Colon (tissue), 2 donors: Measurements from ENCODE around the gene ARMH3.
A peak's percentile ranks its signal among the peaks of the same experiment; 100 is the strongest.
"Not testable (repeated sequence)": the region's sequence is repeated elsewhere in the genome, so short reads cannot be mapped to it uniquely, and the experiment has no call there.

Experiments
- FAIRE-seq: peaks from 2 replicates; lab custom pipeline; 2012; peaks lifted over from hg19 to GRCh38; lab: Jason Lieb, UNC
- donor health status: control.
- donor health status: control.

Gene ARMH3

DNA sequence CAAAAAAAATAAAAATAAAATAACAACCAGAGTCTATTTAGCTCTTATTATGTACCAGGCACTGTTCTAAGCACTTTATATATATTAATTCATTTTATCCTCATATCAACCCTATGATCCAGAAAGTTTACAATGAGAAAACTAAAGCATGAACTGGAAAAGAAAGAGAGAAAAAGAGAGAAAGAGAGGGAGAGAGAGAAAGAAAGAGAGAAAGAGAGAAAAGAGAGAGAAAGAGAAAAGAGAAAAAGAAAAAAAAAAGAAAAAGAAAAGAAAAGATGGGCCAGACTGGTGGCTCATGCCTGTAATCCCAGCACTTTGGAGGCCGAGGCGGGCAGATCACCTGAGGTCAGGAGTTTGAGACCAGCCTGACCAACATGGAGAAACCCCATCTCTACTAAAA, 9.9 kb downstream of the ARMH3 start:
- no peak for FAIRE-seq

DNA sequence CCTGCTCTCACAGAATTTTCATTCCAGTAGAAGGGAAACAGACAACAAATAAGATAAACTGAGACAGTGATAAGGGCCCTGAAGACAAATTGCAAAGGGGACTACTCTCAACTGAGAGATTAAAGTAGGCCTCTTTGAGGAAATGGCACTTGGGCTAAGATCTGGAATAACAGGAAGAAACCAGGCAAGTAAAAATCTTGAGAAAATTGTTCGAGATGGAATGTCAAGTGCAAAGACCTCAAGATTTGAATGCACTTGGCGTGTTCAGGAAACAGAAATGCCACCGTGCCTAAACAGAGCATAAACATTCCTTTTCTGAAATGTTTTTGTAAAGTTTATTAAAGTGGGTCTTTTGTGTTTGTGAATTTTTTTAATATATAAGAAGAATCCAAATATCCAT, 10.7 kb downstream of the ARMH3 start:
- FAIRE-seq, result no peak

DNA sequence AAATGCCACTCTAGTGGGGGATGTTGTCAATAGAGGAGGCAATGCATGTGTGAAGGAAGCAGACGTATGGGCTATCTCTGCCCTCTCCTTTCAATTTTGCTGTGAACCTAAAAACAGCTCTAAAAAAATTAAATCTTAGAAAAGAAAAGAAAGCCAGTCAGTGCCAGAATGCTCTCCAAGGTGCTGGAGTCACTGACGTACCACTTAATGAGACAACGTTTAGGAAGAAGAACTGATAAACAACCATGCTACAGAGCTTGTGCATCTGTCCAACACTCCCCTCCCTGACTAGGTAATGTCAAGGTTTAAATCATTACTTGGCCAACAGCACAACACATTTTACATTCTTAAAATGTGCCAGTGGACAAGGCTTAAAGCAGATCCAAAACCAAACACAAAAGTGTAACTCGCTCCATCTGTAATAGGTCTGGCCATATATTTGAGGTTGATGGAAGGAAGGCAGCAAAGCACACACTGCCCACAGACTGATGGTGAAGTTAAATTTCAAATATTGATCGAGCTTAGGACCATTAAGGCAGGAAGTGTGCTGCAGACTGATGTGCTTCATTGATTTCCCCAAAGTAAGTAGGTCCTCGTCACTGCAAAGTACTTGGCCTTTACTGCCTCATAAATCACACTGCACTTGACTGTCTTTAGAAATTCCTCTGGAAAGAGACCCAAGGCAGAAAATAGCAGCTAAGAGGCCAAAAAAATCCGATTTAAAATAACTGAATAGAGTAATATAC, 15.5 kb downstream of the ARMH3 start:
- FAIRE-seq, result no peak

DNA sequence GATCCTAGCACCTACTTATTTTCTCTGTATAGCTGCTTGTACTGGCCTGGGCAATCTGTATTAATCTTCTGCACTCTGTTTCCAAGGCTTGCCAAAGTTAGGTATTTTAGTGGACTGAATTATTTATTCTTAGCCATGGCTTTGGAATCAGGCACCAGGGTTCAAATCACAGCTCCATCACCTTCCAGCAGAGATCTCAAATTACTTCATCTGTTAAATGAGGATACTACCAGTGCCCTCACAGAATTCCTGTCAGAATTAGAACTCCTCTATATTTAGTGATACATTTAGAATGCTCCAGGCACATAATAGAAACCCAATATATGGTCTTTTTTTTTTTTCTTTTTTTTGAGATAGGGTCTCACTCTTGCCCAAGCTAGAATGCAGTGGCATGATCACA, 17.6 kb downstream of the ARMH3 start:
- no peak for FAIRE-seq

DNA sequence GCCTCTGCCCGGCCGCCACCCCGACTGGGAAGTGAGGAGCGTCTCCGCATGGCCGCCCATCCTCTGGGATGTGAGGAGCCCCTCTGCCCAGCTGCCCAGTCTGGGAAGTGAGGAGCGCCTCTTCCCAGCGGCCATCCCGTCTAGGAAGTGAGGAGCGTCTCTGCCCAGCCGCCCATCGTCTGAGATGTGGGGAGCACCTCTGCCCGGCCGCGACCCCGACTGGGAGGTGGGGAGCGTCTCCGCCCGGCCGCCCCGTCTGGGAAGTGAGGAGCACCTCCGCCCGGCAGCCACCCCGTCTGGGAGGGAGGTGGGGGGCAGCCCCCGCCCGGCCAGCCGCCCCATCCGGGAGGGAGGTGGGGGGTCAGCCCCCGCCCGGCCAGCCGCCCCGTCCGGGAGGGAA, 20.2 kb downstream of the ARMH3 start:
- not testable (repeated sequence) for FAIRE-seq

DNA sequence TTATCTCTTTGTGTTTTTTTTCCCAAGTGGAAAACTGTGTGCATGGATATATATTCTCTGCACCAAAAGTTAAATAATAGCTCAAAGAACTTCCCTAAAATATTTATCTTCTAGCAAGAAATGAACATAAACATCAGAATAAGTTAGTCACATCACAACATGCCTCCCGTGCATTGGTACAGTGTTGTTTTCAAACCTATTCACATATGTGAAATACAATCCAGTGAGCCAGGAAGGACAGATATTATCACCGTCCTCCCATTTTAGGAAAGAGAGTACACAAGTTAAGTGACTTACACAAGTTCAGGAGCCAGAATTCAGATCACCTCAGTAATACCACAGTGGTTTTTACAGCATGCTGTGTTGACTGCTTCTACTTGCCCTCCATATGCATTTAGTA, 22.2 kb downstream of the ARMH3 start:
- FAIRE-seq, result no peak

DNA sequence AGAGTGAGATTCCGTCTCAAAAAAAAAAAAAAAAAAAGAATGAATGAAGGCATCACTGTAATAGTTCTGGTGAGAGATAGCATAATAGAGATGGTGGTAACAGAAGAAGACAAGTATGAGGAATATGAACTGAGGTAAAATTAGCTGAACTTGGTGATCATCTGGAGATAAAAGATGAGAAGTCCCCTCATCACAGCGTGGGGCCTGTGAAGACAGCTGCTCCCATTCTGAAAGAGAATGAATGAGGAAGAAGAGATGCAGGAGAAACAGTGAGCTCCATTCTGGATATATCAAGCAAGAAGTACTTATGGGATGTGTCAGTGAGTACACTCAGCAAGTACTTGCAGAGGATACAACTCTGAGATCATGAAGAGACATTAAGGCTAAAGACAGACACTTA, 28.7 kb downstream of the ARMH3 start:
- FAIRE-seq, result no peak

DNA sequence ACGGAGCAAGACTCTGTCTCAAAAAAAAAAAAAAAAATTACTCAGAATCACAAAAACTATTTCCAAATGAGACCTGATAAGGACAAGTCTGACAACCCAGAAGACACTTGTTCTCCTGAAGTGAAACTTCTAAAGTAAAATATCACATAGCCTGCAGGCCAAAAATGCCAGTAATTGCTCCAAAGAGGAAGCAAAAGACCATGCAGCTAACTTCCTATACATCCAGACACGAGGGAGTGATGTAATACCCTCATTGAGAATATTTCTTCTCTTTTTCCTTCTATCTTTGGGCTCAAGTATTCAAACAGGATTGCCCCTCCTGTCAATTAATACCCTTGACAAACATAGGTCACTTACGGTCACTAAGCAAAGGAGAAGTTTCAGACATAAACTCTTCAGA, 31.2 kb downstream of the ARMH3 start:
- FAIRE-seq, result no peak

DNA sequence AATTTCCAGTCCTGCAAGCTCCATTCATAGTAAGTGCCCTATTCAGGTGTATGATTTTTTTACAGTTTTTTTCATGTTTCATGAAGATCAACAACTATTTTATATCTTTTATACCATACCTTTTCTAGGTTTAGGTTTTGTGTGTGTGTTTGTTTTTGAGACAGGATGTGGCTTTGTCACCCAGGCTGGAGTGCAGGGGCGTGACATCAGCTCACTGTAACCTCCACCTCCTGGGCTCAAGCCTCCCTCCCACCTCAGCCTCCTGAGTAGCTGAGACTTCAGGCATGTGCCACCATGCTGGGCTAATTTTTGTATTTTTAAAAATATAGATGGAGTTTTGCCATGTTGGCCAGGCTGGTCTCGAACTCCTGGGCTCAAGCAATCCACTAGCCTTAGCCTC, 35.0 kb downstream of the ARMH3 start:
- FAIRE-seq, result no peak

DNA sequence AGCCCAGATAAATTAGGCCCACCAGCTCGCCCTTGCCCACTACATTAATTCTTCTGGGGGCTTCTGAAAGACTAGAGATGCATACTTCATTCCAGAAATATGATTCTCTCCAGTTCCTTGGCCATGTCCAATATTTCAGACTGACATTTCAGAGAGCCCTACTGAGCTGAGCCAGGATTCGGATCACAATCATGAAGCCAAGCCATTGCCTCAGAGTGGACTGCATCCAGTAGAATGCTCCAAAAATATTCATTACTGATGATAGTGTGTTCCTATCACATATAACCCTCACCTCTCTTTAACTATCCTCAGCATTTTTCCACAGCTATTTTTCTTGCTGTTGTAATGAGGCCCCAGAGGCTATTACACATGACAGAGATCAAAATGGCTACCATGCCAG, 38.7 kb downstream of the ARMH3 start:
- no peak for FAIRE-seq

DNA sequence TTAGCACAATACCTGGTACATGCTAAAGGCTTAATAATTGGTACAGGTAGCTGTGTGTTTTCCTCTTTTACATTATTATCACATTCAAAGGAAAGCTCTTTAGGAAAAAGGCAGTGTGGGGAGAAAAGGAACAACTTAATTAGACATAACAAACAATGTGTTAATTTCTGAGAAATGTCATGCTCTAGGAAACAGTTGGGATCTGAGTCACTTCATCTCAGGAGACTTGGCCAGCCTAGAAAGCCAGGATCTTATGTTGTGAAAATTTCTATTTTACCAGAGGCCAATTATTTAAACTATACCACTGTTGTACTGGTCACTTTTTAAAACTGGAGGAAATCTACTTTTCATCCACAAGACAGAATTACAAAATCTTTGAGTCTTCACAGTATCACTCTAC, 39.6 kb downstream of the ARMH3 start:
- FAIRE-seq, result no peak

DNA sequence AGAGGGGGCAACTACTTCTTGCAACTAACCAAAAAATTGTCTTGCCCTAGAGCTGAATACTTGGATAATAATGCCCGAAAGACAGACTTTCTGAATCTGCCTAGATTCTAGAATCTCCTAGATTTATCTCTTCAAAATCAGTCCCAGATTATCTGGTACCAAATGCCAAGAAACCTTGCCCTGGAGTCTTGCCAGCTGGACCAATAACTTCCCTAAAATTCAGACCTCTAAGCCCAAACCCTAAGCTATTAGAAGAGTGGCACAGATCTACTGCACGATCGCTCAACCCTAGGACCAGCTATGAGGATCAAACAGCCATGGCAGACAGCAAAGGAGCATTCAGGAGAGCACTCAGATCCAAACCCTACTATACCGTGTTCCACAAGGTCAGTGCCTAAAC, 45.0 kb downstream of the ARMH3 start:
- no peak for FAIRE-seq

DNA sequence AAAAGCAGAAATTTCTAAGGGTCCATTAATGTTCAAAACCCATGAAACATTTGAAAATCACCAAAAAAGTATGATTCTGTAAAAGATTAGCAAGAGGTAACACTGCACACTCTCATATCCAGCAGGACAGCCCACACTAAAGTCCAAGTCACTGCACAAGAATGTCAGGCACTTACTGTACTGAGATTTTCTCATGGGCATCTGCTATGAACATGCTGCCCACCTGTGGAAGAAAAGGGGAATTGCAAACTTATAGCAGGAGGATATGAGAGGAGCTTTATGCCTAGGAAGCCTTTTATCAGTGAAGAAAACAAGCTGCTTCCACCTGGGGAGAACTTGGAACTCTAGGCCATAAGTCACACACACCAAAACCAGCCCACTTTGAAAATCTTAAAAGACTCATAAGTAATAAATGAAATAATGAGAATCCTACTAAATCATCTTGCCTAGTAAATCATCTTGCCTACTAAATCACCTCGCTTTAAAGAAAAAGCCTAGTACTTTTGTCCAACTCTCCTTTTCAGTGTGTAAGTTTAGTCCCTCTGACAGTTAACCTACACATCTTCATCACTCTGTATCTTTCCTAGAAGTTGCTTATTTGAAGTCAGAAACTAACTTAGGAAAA, 46.1 kb downstream of the ARMH3 start:
- peak; percentile 33 for FAIRE-seq

DNA sequence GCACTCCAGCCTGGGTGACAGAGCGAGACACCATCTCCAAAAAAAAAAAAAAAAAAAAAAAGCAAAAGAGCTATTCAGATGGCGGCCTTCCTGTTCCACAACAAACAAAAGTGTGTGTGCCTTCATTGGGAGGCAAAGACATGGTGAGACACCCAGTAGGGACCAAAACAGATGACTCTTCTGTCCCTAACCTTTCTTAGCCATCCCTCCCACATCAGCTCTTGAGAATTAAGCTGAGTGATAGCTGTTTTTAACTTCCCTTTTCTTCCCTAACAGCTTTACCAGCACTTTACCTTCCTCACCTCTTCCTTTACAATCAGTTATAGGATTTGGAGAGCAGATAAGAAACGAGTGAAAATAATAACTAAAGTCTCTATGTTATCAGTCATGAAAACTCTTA, 48.2 kb downstream of the ARMH3 start:
- FAIRE-seq, result no peak

DNA sequence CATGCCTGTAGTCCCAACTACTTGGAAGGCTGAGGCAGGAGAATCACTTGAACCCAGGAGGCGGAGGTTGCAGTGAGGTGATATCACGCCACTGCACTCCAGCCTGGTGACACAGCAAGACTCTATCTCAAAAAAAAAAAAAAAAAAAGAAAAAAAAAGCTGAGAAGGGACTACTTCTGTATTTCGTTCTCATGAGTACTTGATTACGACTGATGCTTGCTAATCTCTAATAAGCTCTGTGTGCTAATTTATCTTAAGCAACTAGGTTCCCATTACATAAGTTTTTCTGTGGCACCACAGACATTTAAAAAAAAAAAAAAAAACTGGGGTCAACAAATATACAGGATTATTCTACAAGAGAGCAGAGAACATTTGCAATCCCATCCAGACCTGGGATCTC, 48.9 kb downstream of the ARMH3 start:
- FAIRE-seq, result not testable (repeated sequence)

DNA sequence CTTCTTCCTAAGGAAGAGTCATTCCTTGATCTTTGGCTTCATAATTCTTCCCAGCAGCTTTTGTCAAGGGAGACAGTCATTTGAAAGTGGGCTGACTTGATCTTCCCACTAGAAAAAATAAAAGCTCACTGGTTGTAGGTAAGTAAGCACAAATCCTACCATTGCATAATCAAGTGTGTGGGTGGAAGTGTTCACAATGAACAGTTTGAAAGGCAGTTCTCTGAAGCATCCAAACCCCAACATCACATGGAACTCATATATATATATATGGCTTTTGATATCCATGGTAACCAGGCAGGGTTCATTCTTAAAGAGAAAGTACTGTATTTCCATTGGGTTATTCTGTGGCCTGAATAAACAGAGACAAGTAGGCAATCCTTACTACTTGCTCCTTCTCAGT, 51.6 kb downstream of the ARMH3 start:
- FAIRE-seq, result no peak

DNA sequence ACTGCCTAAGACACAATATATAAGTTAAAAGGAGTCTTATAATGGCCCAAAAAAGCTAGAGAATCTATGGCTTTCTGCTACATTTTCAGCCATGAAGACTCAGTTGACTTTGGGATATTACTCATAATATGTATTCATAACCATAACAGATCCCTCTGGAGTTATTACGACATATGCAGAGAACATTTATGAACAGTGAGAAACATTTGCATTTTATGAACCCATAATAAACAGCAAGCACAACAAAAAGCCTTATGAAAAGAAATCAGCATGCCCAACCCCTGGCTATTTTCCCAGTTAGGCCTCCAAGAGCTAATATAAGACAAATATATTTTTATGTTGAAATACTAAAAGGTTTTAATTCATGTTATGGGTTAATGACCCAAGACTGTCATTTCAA, 52.4 kb downstream of the ARMH3 start:
- FAIRE-seq, result no peak

DNA sequence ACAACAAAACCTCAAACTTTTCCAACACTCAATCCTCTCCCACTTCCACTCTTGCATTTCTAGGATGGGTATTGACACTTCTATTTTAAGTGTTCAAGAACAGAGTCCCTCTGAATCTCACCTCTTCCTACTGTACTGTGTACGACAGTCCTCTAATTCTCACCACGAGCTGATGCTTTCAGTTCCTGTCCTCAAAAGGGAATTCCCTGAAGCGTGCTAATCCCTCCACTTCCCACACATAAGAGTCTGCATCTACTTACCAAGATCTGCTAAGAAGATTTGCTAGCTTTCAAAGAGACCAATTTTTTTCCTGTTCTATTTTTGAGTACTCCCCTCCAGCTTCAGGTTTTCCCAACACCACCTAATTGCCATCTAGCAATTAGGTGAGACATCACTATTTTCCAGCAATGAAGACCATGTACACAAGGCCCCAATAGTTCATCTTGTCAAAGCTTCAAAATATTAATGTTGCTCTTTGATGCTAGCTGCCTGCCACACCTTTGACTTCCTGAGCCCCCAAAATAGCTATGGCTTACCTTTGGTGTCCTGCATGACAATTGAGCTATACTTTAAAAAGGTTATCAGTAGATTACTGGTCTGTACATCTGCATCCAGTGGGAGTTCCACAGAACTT, 54.4 kb downstream of the ARMH3 start:
- no peak for FAIRE-seq

DNA sequence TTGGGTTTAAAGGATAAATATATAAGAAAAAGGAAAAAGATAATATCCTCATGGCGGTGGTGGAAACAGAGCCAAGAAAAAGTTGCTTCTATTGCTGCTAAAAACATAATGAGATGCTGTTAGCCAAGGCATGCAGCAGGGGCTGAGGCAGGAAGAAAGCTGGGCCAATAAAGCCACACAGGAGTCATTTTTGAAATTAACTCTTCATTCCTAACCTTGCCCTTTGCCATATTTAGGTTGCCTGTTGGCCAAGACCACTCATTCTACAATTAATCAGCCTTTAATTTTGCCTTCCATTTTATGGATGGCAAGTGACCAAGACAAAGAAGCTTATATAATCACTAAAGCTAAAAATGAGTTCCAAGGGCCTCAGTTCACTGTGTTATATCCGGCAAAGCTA, 58.2 kb downstream of the ARMH3 start:
- no peak for FAIRE-seq

DNA sequence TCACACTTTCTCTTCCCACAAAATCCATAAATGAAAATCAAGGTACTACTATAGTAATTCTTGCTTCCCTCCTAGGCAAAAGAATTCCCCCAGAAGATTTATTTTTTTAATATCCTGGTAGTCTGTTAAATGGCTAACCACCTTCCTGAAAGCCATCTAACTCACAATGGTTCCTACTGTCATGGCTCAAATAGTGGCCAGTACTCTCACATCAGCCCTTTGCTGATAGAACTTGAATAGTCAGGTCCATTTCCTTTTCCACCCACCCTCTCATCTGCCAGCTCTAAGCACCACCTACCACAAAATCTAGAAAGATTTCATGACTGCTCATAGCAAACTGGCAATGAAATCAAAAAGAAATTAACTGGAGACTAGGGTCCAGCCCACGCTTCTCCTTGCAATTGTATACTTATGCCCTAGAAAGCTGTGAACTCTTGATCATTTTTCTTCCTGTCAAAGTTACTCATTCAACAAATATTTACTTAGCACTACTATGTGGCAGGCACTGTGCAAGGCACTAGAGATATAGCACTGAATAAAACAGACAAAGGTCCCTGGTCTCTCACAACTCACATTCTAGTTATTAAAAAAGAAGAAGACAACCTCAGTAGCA, 60.4 kb downstream of the ARMH3 start:
- FAIRE-seq, result no peak

DNA sequence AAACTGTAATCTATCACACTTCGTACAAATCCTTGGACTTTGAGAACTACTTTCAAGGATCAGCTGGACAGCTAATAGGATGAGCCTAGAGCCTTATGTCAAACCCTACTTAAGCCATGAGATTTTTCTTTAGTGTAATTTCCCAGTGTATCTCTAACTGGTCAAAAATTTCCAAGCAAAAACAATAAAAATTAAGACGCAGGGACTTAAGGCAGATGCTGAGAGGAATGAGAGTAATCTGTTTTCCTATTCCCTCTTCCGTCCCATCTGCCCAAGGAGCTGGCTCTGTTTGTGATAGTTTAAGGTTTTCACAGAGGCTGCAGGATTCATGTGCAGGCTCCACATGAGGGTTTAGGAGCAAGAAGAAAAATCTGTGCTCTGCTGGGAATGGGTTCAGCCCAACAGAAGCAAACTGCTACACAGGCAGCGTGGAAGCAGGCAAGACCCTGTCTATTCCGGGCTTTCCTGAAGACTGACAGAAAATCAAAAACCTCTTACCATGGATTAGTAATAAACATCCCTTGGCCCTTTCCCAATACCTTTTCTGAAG, 62.2 kb downstream of the ARMH3 start:
- no peak for FAIRE-seq

DNA sequence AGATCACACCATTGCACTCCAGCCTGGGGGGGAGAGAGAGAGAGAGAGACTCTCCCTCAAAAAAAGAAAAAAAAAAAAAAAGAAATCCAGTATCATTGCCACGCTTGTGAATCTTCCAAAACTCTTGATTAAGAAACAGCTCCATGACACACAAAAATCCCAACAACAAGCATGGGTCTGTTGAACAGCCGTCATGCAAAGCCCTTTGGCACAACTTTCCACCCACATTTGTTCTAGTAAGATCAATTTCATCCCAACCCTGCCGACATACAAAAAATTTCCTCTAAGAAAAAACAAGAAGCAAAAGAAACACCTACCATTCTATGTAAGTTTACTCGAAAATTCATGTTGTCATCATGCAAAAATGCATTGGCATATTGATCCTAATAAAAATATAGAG, 62.8 kb downstream of the ARMH3 start:
- FAIRE-seq, result no peak

DNA sequence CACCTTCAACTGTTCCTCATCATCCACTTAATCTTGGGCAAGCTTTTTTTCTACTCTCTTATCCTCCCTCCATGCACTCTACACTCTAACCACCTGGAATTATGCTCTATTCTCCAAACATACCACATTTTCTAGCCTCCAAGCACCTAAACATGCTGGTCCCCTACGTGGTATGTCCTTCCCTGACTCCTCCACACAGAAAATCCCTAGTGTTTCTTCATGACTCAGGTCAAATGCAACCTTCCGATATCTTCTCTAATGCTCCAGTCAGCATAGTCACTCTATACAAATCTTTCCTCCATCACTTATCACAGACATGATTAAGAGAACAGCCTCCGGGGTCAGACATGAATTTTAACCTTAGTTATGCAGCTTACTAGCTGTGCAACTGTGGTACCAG, 68.8 kb downstream of the ARMH3 start:
- no peak for FAIRE-seq
